CD4-positive, alpha-beta T cell treated with Interleukin-4 for 1 hour (primary cell): Measurements from ENCODE around the gene APOL6.

Source experiments
- DNase-seq, 2 donors: peaks; one replicate each; pipeline ENCODE4 v3.0.0-alpha.2; 2020 to 2022

APOL6 gene

GRCh38 chr22:35648066-35649025 is at the start of gene APOL6:
APOL6 (plus strand) TSS chr22:35648446; CDS start chr22:35656426, 7,980 bp downstream.
- peak; percentile 80 to 88 for DNase-seq

- no peak for DNase-seq
Measured at GRCh38 chr22:35599364-35599763, 48.9 kb upstream of the APOL6 start.

GRCh38 chr22:35600476-35600875 is 47.8 kb upstream of the APOL6 start:
- DNase-seq: no peak

- DNase-seq: no peak
Measured at GRCh38 chr22:35601013-35601580, 47.1 kb upstream of the APOL6 start.

GRCh38 chr22:35601743-35602615 is 46.3 kb upstream of the APOL6 start:
- DNase-seq: peak; percentile 17 to 74

GRCh38 chr22:35604621-35605368 is 43.5 kb upstream of the APOL6 start:
- no peak for DNase-seq

- DNase-seq: no peak
Measured at GRCh38 chr22:35605369-35605680, 42.9 kb upstream of the APOL6 start.

- DNase-seq: no peak
Measured at GRCh38 chr22:35605851-35606481, 42.3 kb upstream of the APOL6 start.

- DNase-seq: no peak
Measured at GRCh38 chr22:35606916-35607315, 41.3 kb upstream of the APOL6 start.

- no peak for DNase-seq
Measured at GRCh38 chr22:35608088-35608487, 40.2 kb upstream of the APOL6 start.

GRCh38 chr22:35609261-35609660 is 39.0 kb upstream of the APOL6 start:
- no peak for DNase-seq

GRCh38 chr22:35609761-35610160 is 38.5 kb upstream of the APOL6 start:
- no peak for DNase-seq

GRCh38 chr22:35610741-35611140 is 37.5 kb upstream of the APOL6 start:
- no peak for DNase-seq

- DNase-seq: no peak
Measured at GRCh38 chr22:35611200-35611890, 36.9 kb upstream of the APOL6 start.

GRCh38 chr22:35611891-35612576 is 36.2 kb upstream of the APOL6 start:
- DNase-seq: no peak

- no peak for DNase-seq
Measured at GRCh38 chr22:35612903-35613302, 35.3 kb upstream of the APOL6 start.

GRCh38 chr22:35614404-35614803 is 33.8 kb upstream of the APOL6 start:
- DNase-seq: no peak

- no peak for DNase-seq
Measured at GRCh38 chr22:35615156-35615555, 33.1 kb upstream of the APOL6 start.

- DNase-seq: no peak
Measured at GRCh38 chr22:35616043-35616442, 32.2 kb upstream of the APOL6 start.

GRCh38 chr22:35617137-35617755 is 31.0 kb upstream of the APOL6 start, which contains the start of gene MB:
MB (minus strand) TSS chr22:35617329; CDS start chr22:35617257, 72 bp downstream.
- no peak for DNase-seq
